OCI-LY1 (cell line): ENCODE results near the gene DNAJB6.

Experiments used
- H2AFZ ChIP-seq: fragments of 200-600 bp; sonication (generic), shearing (Covaris generic); 2 replicates; pipeline ENCODE4 v1.6.0; 2014; ENCODE audit warnings: antibody characterized with exemption, mild to moderate bottlenecking, low read length
- H3F3A ChIP-seq: fragments of 200-600 bp; sonication (generic), shearing (Covaris generic); 2 replicates; pipeline ENCODE4 v1.6.0; 2014; ENCODE audit warnings: mild to moderate bottlenecking, antibody characterized with exemption, low read length, moderate library complexity; ENCODE audit not compliant: insufficient read depth
- H3K27ac ChIP-seq: fragments of 200-600 bp; sonication (generic); 2 replicates; pipeline ENCODE4 v1.5.1; 2014; ENCODE audit warnings: low read length, mixed run types, mild to moderate bottlenecking, low read depth; ENCODE audit not compliant: poor library complexity, severe bottlenecking
- H3K27me3 ChIP-seq: fragments of 200-600 bp; sonication (generic); 2 replicates; pipeline ENCODE4 v1.6.0; 2014; ENCODE audit warnings: antibody characterized with exemption, mild to moderate bottlenecking, low read length, moderate library complexity; ENCODE audit not compliant: insufficient read depth
- H3K36me3 ChIP-seq: fragments of 200-600 bp; sonication (generic); 2 replicates; pipeline ENCODE4 v1.6.1; 2014; ENCODE audit warnings: mild to moderate bottlenecking, antibody characterized with exemption, low read length, moderate library complexity, mixed read lengths; ENCODE audit not compliant: insufficient read depth
- H3K4me1 ChIP-seq: fragments of 200-600 bp; sonication (generic); 2 replicates; pipeline ENCODE4 v1.5.1; 2014; ENCODE audit warnings: mild to moderate bottlenecking, low read length, moderate library complexity; ENCODE audit not compliant: insufficient read depth, severe bottlenecking
- H3K4me2 ChIP-seq: fragments of 200-600 bp; sonication (generic), shearing (Covaris generic); 2 replicates; pipeline ENCODE4 v1.6.1; 2014; ENCODE audit warnings: low read length
- H3K4me3 ChIP-seq: fragments of 200-600 bp; sonication (generic); 2 replicates; pipeline ENCODE4 v1.5.1; 2014; ENCODE audit warnings: low read length, low read depth, mild to moderate bottlenecking, mixed read lengths; ENCODE audit not compliant: poor library complexity, severe bottlenecking
- H3K79me2 ChIP-seq: fragments of 200-600 bp; shearing (Covaris generic); 2 replicates; pipeline ENCODE4 v1.6.1; 2016; ENCODE audit warnings: mixed run types, low read length, mixed read lengths; ENCODE audit not compliant: insufficient read depth
- H3K9ac ChIP-seq: fragments of 200-600 bp; sonication (generic), shearing (Covaris generic); 2 replicates; pipeline ENCODE4 v1.6.1; 2014; ENCODE audit warnings: mild to moderate bottlenecking, low read length, mixed read lengths
- H3K9me2 ChIP-seq: fragments of 200-600 bp; sonication (generic), shearing (Covaris generic); 2 replicates; pipeline ENCODE4 v1.6.1; 2014; ENCODE audit warnings: low read depth, mild to moderate bottlenecking, low read length, mixed read lengths
- H3K9me3 ChIP-seq: fragments of 200-600 bp; shearing (Covaris generic); 2 replicates; pipeline ENCODE4 v1.6.1; 2014; ENCODE audit warnings: low read length, mixed read lengths
- H4K20me1 ChIP-seq: fragments of 200-600 bp; sonication (generic), shearing (Covaris generic); 2 replicates; pipeline ENCODE4 v1.6.0; 2016; ENCODE audit warnings: mild to moderate bottlenecking, low read length; ENCODE audit not compliant: insufficient read depth
- CTCF ChIP-seq: fragments of 200-600 bp; sonication (generic), shearing (Covaris generic); IDR thresholded peaks from 2 replicates; pipeline ENCODE4 v1.5.1; 2017; ENCODE audit warnings: mild to moderate bottlenecking, antibody characterized with exemption, low read length, moderate library complexity, mixed read lengths
- EZH2 ChIP-seq: fragments of 200-600 bp; sonication (generic), shearing (Covaris generic); IDR thresholded peaks from 2 replicates; pipeline ENCODE4 v1.8.0; 2017; ENCODE audit warnings: borderline replicate concordance, mixed run types, mild to moderate bottlenecking, antibody characterized with exemption, low read length, moderate library complexity, mixed read lengths

Gene DNAJB6

GRCh38 chr7:157415486-157415885 lies 78.7 kb downstream of the DNAJB6 start:
- Histone ChIP-seq H3K9me3 (no peaks in the 10 kb centered on the region), H3K27ac (no peak overlapping the region), H3K4me2 (no peak overlapping the region), H3K9me2 (no peaks in the 10 kb centered on the region), H2AFZ (no peak overlapping the region), H3K4me1 (no peaks in the 10 kb centered on the region), H3K36me3 (peaks cover 64% of the 10 kb centered on the region), H3K4me3 (no peak overlapping the region), H3K9ac (no peak overlapping the region), H4K20me1 (no peaks in the 10 kb centered on the region), H3K27me3 (no peaks in the 10 kb centered on the region), H3F3A (no peaks in the 10 kb centered on the region), H3K79me2 (no peaks in the 10 kb centered on the region)
- TF ChIP-seq CTCF: no peak
- TF ChIP-seq EZH2: no peak

GRCh38 chr7:157416011-157416410 lies 79.2 kb downstream of the DNAJB6 start:
- TF ChIP-seq EZH2: no peak
- H3K9me2 ChIP-seq: no peaks in the 10 kb centered on the region
- H4K20me1 ChIP-seq: no peaks in the 10 kb centered on the region
- H3K9me3 ChIP-seq: no peaks in the 10 kb centered on the region
- H3F3A ChIP-seq: no peaks in the 10 kb centered on the region
- no peak overlapping the region for H2AFZ ChIP-seq
- H3K4me2 ChIP-seq: no peak overlapping the region
- H3K79me2 ChIP-seq: no peaks in the 10 kb centered on the region
- H3K27ac ChIP-seq: no peak overlapping the region
- no peaks in the 10 kb centered on the region for H3K4me1 ChIP-seq
- H3K4me3 ChIP-seq: no peak overlapping the region
- no peaks in the 10 kb centered on the region for H3K27me3 ChIP-seq
- no peak overlapping the region for H3K9ac ChIP-seq
- H3K36me3 ChIP-seq: peaks cover 58% of the 10 kb centered on the region

GRCh38 chr7:157418204-157419034 lies 81.6 kb downstream of the DNAJB6 start:
- Histone ChIP-seq H3K27ac (no peak overlapping the region), H4K20me1 (no peaks in the 10 kb centered on the region), H3K9ac (no peak overlapping the region), H3K9me2 (no peaks in the 10 kb centered on the region), H2AFZ (no peak overlapping the region), H3K4me1 (no peaks in the 10 kb centered on the region), H3K36me3 (peaks cover 44% of the 10 kb centered on the region), H3K79me2 (no peaks in the 10 kb centered on the region), H3K4me3 (no peak overlapping the region), H3K27me3 (no peaks in the 10 kb centered on the region), H3K9me3 (no peaks in the 10 kb centered on the region), H3K4me2 (no peak overlapping the region), H3F3A (no peaks in the 10 kb centered on the region)
- TF ChIP-seq EZH2 (no peak), CTCF (no peak)

- Histone ChIP-seq H3F3A (no peaks in the 10 kb centered on the region), H3K9me2 (no peaks in the 10 kb centered on the region), H3K79me2 (no peaks in the 10 kb centered on the region), H3K9me3 (no peaks in the 10 kb centered on the region), H3K36me3 (peaks cover 40% of the 10 kb centered on the region), H3K9ac (no peak overlapping the region), H3K27ac (no peak overlapping the region), H4K20me1 (no peaks in the 10 kb centered on the region), H2AFZ (no peak overlapping the region), H3K4me1 (no peaks in the 10 kb centered on the region), H3K4me2 (no peak overlapping the region), H3K27me3 (no peaks in the 10 kb centered on the region), H3K4me3 (no peak overlapping the region)
- TF ChIP-seq CTCF: no peak
- no peak for TF ChIP-seq EZH2
These were observed 82.2 kb downstream of the DNAJB6 start for GRCh38 chr7:157419035-157419293.
